GM12878 (cell line): ENCODE results near the gene LINC00237. TPM values are rescaled to one million over a fixed set of nuclear protein-coding genes. Genes with fewer than 3 reads are reported as not detected.

Experiments used
- ATAC-seq: fragments of 200-7000 bp; cut with Tn5 transposase; 3 replicates; pipeline ENCODE4 v1.9.1; 2020; ENCODE audit warnings: mild to moderate bottlenecking, moderate library complexity
- Bru-seq: library from RNA; stranded (reverse); fragments of 400-500 nt; gene quantifications from one replicate; lab custom pipeline; 2021; lab: Mats Ljungman, UMichigan
- BruChase-seq, 2 experiments: library from RNA; stranded (reverse); fragments of 400-500 nt; gene quantifications; one replicate each; lab custom pipeline; 2021; lab: Mats Ljungman, UMichigan
- BruUV-seq: library from RNA; stranded (reverse); fragments of 400-500 nt; replicated peaks from 2 replicates; lab custom pipeline; 2021; lab: Mats Ljungman, UMichigan
- CTCF ChIA-PET: fragments of 300-600 bp; sonication (Branson Sonifier 250); formaldehyde crosslinking; extraction: SDS; loops from one replicate; lab custom pipeline; 2021; ENCODE audit warnings: inconsistent platforms; lab: Yijun Ruan, JAX
- POLR2A ChIA-PET: fragments of 350-600 bp; formaldehyde crosslinking; extraction: SDS; loops from one replicate; lab custom pipeline; 2021; ENCODE audit warnings: inconsistent platforms; lab: Charles Lee
- RAD21 ChIA-PET: fragments of 300-600 bp; sonication (Branson Sonifier 250); formaldehyde crosslinking; loops from one replicate; lab custom pipeline; 2023; ENCODE audit warnings: antibody characterized with exemption; ENCODE audit not compliant: unreplicated experiment; lab: Charles Lee
- SMC1A ChIA-PET: fragments of 300-600 bp; sonication (Branson Sonifier 250); formaldehyde crosslinking; loops from one replicate; lab custom pipeline; 2023; ENCODE audit not compliant: unreplicated experiment, uncharacterized antibody; lab: Charles Lee
- DNase-seq: peaks from one replicate; pipeline ENCODE4 v3.0.0-alpha.2; 2011; ENCODE audit warnings: low read depth, low spot score
- FAIRE-seq: peaks from 3 replicates; lab custom pipeline; 2011; peaks lifted over from hg19 to GRCh38; lab: Jason Lieb, UNC
- H2AFZ ChIP-seq: 2 replicates; pipeline ENCODE4 v1.6.0; 2011; ENCODE audit warnings: low read depth, low read length, control low read depth; ENCODE audit not compliant: control insufficient read depth
- H3K27ac ChIP-seq: 2 replicates; pipeline ENCODE4 v1.5.1; 2011; ENCODE audit warnings: control low read depth; ENCODE audit not compliant: control insufficient read depth, insufficient read depth
- H3K27me3 ChIP-seq, 2 experiments: replicated peaks in 1 of 2; 2 replicates each; pipeline versions ENCODE4 v1.6.0 to v1.6.1; 2011; ENCODE audit warnings: low read length in 1 of 2; ENCODE audit not compliant: control insufficient read depth in 2 of 2, insufficient read depth in 2 of 2
- H3K36me3 ChIP-seq, 2 experiments: 2 replicates each; pipeline ENCODE4 v1.5.1; 2011; ENCODE audit warnings: low read length in 1 of 2; ENCODE audit not compliant: control insufficient read depth in 2 of 2, insufficient read depth in 2 of 2
- H3K4me1 ChIP-seq: 2 replicates; pipeline ENCODE4 v1.6.1; 2011; ENCODE audit warnings: mild to moderate bottlenecking, low read length, moderate library complexity, mixed read lengths; ENCODE audit not compliant: control insufficient read depth, insufficient read depth
- H3K4me2 ChIP-seq: 2 replicates; pipeline ENCODE4 v1.6.0; 2011; ENCODE audit warnings: control low read depth; ENCODE audit not compliant: control insufficient read depth, insufficient read depth
- H3K4me3 ChIP-seq: fragments of 200-600 bp; sonication (generic); 2 replicates; pipeline ENCODE4 v1.5.1; 2016
- H3K79me2 ChIP-seq: 2 replicates; pipeline ENCODE4 v1.6.0; 2011; ENCODE audit warnings: low read length; ENCODE audit not compliant: control insufficient read depth, insufficient read depth
- H3K9ac ChIP-seq: 2 replicates; pipeline ENCODE4 v1.8.0; 2011; ENCODE audit warnings: low read length, control low read depth, mixed read lengths; ENCODE audit not compliant: control insufficient read depth, insufficient read depth
- H3K9me3 ChIP-seq: replicated peaks from 3 replicates; pipeline ENCODE4 v1.5.1; 2011; ENCODE audit warnings: mild to moderate bottlenecking, low read length; ENCODE audit not compliant: control insufficient read depth, insufficient read depth
- H4K20me1 ChIP-seq: 2 replicates; pipeline ENCODE4 v1.6.0; 2011; ENCODE audit not compliant: control insufficient read depth, insufficient read depth
- BHLHE40 ChIP-seq, 2 experiments: fragments of 450-650 bp in 1 of 2; IDR thresholded peaks; 2 replicates each; pipeline ENCODE4 v1.6.1; 2011 to 2017; ENCODE audit warnings: low read depth in 2 of 2, borderline replicate concordance in 1 of 2, improper control_type of control experiment in 1 of 2, low read length in 1 of 2, mild to moderate bottlenecking in 1 of 2
- GABPA ChIP-seq: IDR thresholded peaks from 2 replicates; pipeline ENCODE4 v1.6.1; 2014; ENCODE audit warnings: antibody characterized with exemption, low read depth, mild to moderate bottlenecking, inconsistent platforms
- JUNB ChIP-seq: IDR thresholded peaks from 2 replicates; pipeline ENCODE4 v1.6.1; 2016; ENCODE audit warnings: antibody characterized with exemption, mild to moderate bottlenecking
- MEF2B ChIP-seq: fragments of 450-650 bp; IDR thresholded peaks from 2 replicates; pipeline ENCODE4 v1.6.1; 2018; ENCODE audit warnings: mild to moderate bottlenecking, moderate library complexity; ENCODE audit not compliant: partially characterized antibody, poor library complexity, severe bottlenecking
- NFXL1 ChIP-seq: fragments of 450-650 bp; IDR thresholded peaks from 2 replicates; pipeline ENCODE4 v1.6.1; 2017; ENCODE audit warnings: antibody characterized with exemption, mild to moderate bottlenecking, borderline replicate concordance
- NFYA ChIP-seq: IDR thresholded peaks from 2 replicates; pipeline ENCODE4 v1.6.1; 2011; ENCODE audit warnings: low read depth, mild to moderate bottlenecking, low read length, improper control_type of control experiment, borderline replicate concordance
- PML ChIP-seq: IDR thresholded peaks from 2 replicates; pipeline ENCODE4 v1.6.1; 2012; ENCODE audit warnings: low read length, inconsistent platforms
- RAD51 ChIP-seq: fragments of 450-650 bp; IDR thresholded peaks from 2 replicates; pipeline ENCODE4 v1.6.1; 2016; ENCODE audit warnings: moderate library complexity, mild to moderate bottlenecking, inconsistent platforms
- RELB ChIP-seq: fragments of 450-650 bp; IDR thresholded peaks from 2 replicates; pipeline ENCODE4 v1.6.1; 2017; ENCODE audit warnings: low read depth, mild to moderate bottlenecking, moderate library complexity
- SMC3 ChIP-seq: IDR thresholded peaks from 2 replicates; pipeline ENCODE4 v1.6.1; 2011; ENCODE audit warnings: low read length, improper control_type of control experiment, borderline replicate concordance
- TBL1XR1 ChIP-seq: IDR thresholded peaks from 2 replicates; pipeline ENCODE4 v1.6.1; 2012; ENCODE audit warnings: low read depth, low read length, improper control_type of control experiment
- WGBS: methylation state at CpG from one replicate; pipeline ENCODE4 v1.1.6; 2016; ENCODE audit warnings: low lambda C conversion rate; ENCODE audit not compliant: insufficient replicate concordance, insufficient coverage; ENCODE audit errors: missing lambda C conversion rate; 5-methylcytosine and 5-hydroxymethylcytosine counted together
- in situ Hi-C: fragments of 300-500 bp; cut with MboI; formaldehyde crosslinking; loops from 9 replicates; pipeline ENCODE4 v1.14.3; 2018; ENCODE audit warnings: mixed read lengths
- intact Hi-C: fragments of 100-400 bp; cut with micrococcal nuclease; formaldehyde crosslinking; loops from one replicate; pipeline ENCODE4 v1.14.2; 2022; ENCODE audit not compliant: unreplicated experiment
- long read RNA-seq, 2 experiments: library from polyadenylated mRNA; unstranded; transcript quantifications; one replicate each; pipeline ENCODE4 v2.0.0, GENCODE V29; 2019 to 2020
- polyA minus RNA-seq, 3 experiments: library from RNA; depleted of rRNA, polyadenylated mRNA; stranded (reverse); fragments of >200 nt; gene quantifications; 2 replicates each; pipeline ENCODE4 v1.2.3, GENCODE V29; 2011
- polyA plus RNA-seq, 11 experiments: library from polyadenylated mRNA; depleted of rRNA in 4 of 11; unstranded in 6 of 11; stranded (reverse) in 5 of 11; fragments of >200 nt; fragmentation: Nextera tagmentation in 4 of 11; fragmentation: Illumina TruSeq in 1 of 11; extraction: Ambion mirVana in 4 of 11; extraction: Trizol in 1 of 11; gene quantifications; 1 replicate in 1 of 11; 2 replicates in 10 of 11; pipeline versions ENCODE4 v1.2.1 to v1.2.3, GENCODE V29; 2011 to 2016; ENCODE audit warnings: inconsistent platforms in 2 of 11, missing spikeins in 2 of 11, low read depth in 1 of 11
- total RNA-seq, 4 experiments: library from RNA; depleted of rRNA in 3 of 4; stranded (reverse); fragments of >200 nt in 3 of 4; fragmentation: Illumina TruSeq in 1 of 4; extraction: Trizol in 1 of 4; gene quantifications; 2 replicates each; pipeline versions ENCODE4 v1.2.1 to v1.2.3, GENCODE V29; 2013 to 2021

LINC00237 gene
- total RNA-seq (2013; cell fraction: nucleolus; rRNA removed) = not detected in 2 replicates
- total RNA-seq (2014; rRNA removed) (not detected in 2 replicates), total RNA-seq (2014; rRNA removed; fragmentation: Illumina TruSeq; extraction: Trizol) (not detected in 2 replicates), total RNA-seq (2021) (not detected in 2 replicates), polyA plus RNA-seq (2011; rRNA removed) (not detected in 2 replicates), polyA plus RNA-seq (2014; fragmentation: Illumina TruSeq; extraction: Trizol) (not detected in 2 replicates), polyA plus RNA-seq (2014; fragmentation: Nextera tagmentation; extraction: Ambion mirVana) (not detected), polyA plus RNA-seq (2014; rRNA removed) (not detected in 2 replicates), polyA plus RNA-seq (2016; fragmentation: Nextera tagmentation; extraction: Ambion mirVana) (not detected), polyA minus RNA-seq (2011; rRNA and poly(A)+ RNA removed) (not detected in 2 replicates), Bru-seq, nascent RNA (percentile 5 among the genes with signal in this experiment), BruChase-seq, experiment 1, labeled RNA remaining after a 6-hour chase (percentile 5 among the genes with signal in this experiment), BruChase-seq, experiment 2, labeled RNA remaining after a 2-hour chase (not detected)
- polyA plus RNA-seq (2011; ENCODE audit: low read depth) = not detected
- not detected in 2 replicates for polyA plus RNA-seq (2011; cell fraction: cytosol; rRNA removed)
- polyA plus RNA-seq (2011; cell fraction: nucleus; rRNA removed) = not detected in 2 replicates
- polyA plus RNA-seq (2012) = not detected in 2 replicates
- polyA minus RNA-seq (2011; cell fraction: cytosol; rRNA and poly(A)+ RNA removed) = not detected in 2 replicates
- not detected in 2 replicates for polyA minus RNA-seq (2011; cell fraction: nucleus; rRNA and poly(A)+ RNA removed)
- long read RNA-seq, experiment 1 = 0 reads
- long read RNA-seq, experiment 2 = 0 reads

- H3K27ac ChIP-seq = no peak within 1 kb of the TSS
- intact Hi-C loops (no loop called here), in situ Hi-C loops (no loop called here)
- SMC1A ChIA-PET = no interaction called here
- CTCF ChIA-PET = no interaction called here
- no peaks in the 10 kb centered on the region for H3K36me3 ChIP-seq
- H3K4me2 ChIP-seq = no peak within 1 kb of the TSS
- H3K4me1 ChIP-seq = peaks cover 8% of the 10 kb centered on the region
- no peak for TF ChIP-seq NFXL1
- no peak for TF ChIP-seq MEF2B
- TF ChIP-seq JUNB = no peak
- TF ChIP-seq TBL1XR1 = no peak
- TF ChIP-seq RELB = no peak
- TF ChIP-seq SMC3 = no peak
- TF ChIP-seq GABPA = no peak
- no peak for TF ChIP-seq PML
- no peak for TF ChIP-seq BHLHE40 (IDR thresholded peaks at IDR 0.05; ENCODE audit: borderline replicate concordance in 1 of 2, low read depth in 2 of 2, low read length in 1 of 2)
- TF ChIP-seq NFYA = no peak
- TF ChIP-seq RAD51 = no peak
- TF ChIP-seq, all 136 proteins: peak for 0
- RAD21 ChIA-PET = no interaction called here
- Histone ChIP-seq H3K4me3 (no peak within 1 kb of the TSS), H3K79me2 (no peaks in the 10 kb centered on the region), H4K20me1 (no peaks in the 10 kb centered on the region), H3K9ac (no peak within 1 kb of the TSS), H3K9me3 (no peaks in the 10 kb centered on the region; the same call in 2 of the 3 replicates), H2AFZ (no peak within 1 kb of the TSS), H3K27me3 (peaks cover 20 to 47% of the 10 kb centered on the region in 2 experiments)
- FAIRE-seq (no peak), ATAC-seq (no peak), DNase-seq (no peak)
- no TSS peak for BruUV-seq
- POLR2A ChIA-PET = no interaction called here
- 52% methylated on average over 43 of the region's 43 CpGs for WGBS
Measured at GRCh38 chr20:21106171-21107017, at the start of gene LINC00237. LINC00237 (minus strand) TSS chr20:21106358.
